ENCODE results near the gene NLRC3.

Gene NLRC3

DNA sequence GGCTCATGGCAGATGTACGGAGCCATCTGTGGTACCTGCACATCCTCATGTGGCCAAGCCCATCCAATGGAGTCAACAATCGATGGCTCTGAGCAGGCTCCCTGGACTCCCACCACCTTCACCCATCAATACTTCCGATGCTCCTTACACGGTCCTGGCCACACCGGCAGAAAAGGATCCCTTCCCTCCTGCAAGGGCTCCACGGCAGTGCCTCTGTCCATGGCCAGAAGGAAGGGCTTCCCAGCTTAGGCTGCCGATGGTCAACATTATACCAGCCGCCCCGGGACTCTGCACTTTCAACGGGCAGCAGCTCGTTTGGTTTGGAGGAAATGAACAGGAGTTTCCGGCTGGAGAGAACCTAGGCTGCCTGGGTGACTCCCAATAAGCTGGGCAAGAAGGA, 21.0 kb upstream of the NLRC3 start:
- no peak for DNase-seq (ENCODE audit: low read depth)

DNA sequence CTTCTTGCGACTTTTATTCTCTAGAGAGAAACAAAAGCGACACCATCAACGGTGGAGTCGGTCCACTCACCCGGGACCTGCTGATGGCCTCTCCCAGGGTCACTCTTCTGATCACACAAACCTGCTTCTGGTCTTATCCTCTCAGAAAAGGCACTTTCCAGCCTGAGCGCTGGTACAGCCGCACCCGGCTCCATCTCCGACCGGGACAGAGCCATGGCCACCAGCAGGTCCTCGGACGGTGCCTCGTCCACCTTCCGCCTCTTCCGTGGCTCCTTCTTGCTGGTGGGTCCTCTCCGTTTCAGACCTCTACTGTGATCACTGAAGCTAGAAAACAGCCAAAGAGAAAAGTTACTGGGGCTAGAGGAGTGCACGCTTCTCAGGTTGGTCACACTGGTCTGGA, 20.5 kb upstream of the NLRC3 start:
- DNase-seq (ENCODE audit: low read depth), result no peak

GRCh38 chr16:3597226-3597625, 20.0 kb upstream of the NLRC3 start:
- DNase-seq (ENCODE audit: low read depth), result no peak

DNA sequence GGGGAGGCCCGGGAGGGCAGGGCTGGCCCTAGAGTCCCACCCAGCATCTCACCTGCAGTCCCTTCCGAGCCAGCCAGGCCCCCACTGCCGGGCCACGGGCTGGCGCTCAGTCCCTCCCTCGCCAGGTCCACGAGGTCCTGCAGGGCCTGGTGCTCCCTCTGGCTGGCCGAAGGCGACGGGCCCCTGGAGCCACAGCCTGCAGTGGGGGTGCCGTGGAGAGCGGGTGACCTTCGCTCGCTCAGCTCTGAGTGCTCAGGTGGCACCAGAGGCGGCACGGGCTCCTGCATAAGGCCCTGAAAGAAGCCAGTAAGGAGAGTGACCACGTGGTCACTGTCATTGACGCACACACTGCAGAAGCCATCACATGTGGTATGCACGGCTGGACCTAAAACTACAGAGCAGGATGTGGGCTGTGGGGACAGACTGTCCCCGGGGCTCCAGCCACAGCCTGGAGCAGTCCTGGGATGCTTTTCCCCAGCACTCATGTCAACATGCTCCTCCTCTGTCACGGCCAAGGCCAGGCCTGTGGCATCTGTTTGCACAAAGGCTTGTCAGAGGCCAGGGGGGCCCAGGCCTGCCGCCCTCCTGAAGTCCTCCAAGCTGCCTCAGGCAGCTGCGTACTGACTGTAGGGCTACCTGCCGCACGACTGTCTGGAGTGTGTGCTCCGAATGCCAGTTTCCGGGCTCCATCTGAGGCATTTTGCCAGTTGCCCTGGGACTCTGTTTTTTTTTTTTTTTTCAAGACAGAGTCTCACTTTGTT, 19.1 kb upstream of the NLRC3 start:
- DNase-seq (ENCODE audit: low read depth), result no peak

GRCh38 chr16:3595521-3596021, 18.4 kb upstream of the NLRC3 start:
- DNase-seq (ENCODE audit: low read depth), result no peak

DNA sequence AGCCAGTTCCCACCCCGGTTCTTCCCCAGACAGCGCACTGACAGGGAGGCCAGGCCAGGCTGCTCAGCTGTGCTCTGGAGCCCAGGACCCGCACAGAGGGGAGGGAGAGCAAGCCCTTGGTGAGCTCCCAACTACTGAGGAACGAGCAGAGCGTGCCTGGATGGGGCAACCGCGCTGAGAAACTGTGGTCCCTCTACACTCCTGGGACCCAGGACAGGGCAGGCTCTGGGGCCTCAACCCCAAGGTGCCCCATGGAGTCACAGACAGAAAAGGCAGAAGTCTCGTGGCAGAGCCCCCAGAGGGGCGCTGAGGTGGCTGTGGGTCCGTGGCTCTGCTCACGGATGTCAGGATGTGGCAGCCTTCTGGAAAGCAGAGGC, 17.9 kb upstream of the NLRC3 start:
- no peak for DNase-seq (ENCODE audit: low read depth)

DNA sequence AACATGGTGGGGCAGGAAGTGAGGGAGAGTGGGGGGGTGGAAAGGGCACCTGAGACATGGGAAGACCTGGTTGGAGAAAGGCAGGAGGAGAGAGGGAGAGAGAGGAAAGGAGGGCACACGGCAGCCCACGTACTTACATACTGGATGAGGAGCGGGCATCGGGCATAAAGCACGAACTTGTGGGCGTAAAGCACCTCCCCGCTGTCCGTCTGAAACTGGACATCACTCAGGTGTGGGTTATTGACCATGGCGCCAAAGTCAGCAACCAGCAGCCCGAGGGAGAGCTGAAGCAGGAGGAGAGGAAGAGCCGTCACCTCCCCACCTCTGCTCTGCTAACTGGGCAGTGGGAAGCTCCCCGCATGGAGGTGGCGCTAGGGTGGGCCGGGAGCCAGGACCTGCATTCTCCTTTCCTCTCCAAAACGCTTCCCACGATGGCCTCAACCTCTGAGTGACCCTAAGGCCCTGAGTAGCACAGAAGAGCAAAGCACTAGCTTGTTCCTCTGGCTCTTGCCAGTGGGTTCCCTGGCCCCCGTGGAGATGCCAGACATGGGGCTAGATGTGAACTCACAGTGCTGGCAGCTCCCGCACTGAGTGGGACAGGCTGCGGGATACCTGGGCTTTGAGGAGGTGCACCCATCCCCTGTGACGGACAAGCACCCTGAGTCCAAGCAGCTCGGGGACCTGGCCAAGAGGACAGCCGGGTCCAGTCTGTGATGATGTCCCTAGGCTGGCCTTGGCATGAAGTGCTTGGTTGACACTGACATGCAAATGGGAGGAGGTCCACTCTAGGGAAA, 17.3 kb upstream of the NLRC3 start:
- no peak for DNase-seq (ENCODE audit: low read depth)

GRCh38 chr16:3592559-3592958, 15.4 kb upstream of the NLRC3 start:
- no peak for DNase-seq (ENCODE audit: low read depth)

DNA sequence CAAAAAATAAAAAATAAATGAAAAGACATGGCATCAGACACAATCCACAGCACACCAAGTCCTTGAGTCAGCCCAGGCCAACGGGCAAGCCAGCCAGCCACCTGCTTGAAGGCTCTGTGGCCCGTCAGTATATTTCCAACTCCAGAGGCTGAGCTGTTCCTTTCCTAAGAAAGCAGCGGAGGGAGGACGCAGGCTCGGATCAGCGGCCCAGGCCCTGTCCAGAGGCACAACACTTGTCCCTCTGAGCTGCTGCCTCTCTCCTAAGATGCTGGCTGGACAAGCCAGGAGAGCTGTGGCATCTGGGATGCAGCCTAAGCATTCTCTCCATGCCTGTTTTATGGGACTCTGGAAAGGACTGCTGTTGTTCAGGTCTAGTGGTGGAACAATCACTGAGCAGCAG, 14.8 kb upstream of the NLRC3 start:
- no peak for DNase-seq (ENCODE audit: low read depth)

DNA sequence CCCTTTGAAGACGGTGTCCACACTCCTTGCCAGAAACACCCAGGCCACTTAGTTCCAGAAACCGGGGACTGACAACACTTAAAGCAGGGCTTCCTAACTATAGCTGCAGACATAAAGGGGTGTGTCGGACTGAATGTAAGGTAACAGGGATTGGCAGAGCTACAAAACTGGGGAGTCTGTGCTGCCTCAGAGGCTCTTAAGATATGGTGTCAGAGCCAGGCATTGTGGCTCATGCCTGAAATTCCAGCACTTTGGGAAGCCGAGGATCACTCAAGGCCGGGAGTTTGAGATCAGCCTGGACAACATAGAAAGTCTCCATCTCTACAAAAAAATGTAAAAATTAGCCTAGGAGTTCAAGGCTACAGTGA, 14.2 kb upstream of the NLRC3 start:
- DNase-seq (ENCODE audit: low read depth), result no peak

DNA sequence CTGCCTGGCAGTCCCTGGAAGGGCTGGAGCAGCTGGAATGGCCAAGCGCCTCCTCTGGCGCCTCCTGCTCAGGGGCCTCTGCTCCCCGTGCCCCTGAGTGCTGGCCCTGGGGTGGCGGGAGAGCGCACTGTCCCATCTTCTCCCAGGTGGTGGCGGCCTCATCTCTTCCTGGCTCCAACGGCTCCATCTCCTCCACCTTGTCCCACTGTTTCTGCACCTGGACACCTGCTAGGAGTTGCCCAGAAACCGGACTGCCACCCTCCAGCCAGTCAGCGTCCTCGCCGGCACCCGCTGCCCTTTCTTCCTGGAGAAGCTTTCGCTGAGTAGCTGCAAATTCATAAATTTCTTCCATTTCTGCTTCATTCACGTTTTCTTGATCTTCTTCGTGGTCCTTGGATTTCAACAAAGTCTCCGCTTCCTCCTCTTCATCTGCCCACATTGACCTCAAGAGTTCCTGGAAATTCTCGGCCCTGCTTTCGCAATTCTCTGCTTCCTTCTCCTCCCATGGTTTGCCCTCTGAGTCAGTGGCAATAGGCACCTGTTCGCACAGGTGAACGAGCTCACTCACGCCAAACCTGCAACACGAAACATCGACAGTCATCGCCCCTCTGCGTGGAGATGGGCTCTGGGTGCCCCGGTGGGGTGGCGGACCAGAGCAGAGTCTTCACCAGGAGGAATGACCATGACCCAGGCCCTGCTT, 13.7 kb upstream of the NLRC3 start:
- no peak for DNase-seq (ENCODE audit: low read depth)

- no peak for DNase-seq (ENCODE audit: low read depth)
Observed at GRCh38 chr16:3589991-3590701, 12.9 kb upstream of the NLRC3 start.

DNA sequence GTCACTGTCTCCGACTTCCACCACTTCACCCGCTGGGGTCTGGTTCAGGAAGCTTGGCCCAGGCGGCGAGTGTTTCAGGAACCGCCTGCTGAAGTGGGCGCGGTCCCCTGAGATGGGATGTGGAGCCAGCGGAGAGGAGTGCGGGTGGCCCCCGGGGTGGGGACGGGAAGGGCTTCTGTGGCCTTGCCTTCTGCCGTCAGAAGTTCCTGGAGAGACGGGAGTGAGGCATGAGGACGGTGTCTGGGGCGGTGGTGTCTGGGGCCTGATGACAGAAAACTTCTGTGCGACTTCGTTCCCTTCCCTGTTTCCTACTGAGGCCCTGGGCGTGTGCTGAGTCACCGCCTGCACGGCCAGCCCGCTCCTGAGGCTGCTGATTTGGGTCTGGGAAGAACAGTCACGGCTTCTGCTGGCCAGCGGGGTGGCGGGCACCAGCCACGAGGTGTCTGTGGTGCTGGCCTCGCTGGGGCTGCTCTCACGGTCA, 12.3 kb upstream of the NLRC3 start:
- no peak for DNase-seq (ENCODE audit: low read depth)

DNA sequence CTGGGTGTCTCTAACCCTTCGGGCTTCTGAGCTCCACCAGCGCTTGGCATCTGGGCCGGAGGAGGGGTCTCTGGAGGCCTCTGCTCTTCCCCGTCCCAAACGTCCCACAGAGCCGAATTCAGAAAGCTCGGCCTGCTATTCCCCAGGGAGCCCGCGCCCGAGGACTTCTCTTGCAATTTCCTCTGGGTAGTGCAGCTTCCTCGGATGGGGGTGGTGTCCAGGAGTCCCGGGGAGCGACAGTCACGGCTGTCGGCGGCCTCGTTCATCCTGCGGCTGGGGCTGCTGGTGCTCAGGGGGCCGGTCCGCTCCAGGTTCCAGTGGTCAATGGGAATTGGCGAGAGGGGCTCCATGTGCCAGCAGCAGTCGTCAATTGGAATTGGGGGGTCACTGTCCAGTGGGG, 11.8 kb upstream of the NLRC3 start:
- DNase-seq (ENCODE audit: low read depth), result no peak

GRCh38 chr16:3587547-3588110, 10.4 kb upstream of the NLRC3 start:
- no peak for DNase-seq (ENCODE audit: low read depth)

DNA sequence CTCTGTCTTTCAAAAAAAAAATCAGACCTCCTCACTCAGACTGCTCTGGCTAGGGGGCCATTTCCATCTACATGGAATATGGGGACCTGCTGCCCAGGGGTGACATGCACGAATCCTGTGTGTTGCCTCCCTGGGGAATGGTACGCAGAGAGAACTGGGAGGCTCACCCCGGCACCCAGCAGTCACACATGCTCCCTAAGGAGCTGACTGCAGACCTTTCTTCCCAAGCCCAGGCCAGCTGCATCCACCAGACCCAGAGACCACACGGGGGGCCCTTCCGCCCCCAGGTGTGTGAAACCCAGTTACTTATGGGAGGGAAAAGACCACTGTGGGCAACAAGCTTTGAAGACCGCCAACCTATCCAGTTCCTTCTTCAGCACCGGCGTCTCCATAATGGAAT, 7.2 kb upstream of the NLRC3 start:
- DNase-seq (ENCODE audit: low read depth), result no peak

DNA sequence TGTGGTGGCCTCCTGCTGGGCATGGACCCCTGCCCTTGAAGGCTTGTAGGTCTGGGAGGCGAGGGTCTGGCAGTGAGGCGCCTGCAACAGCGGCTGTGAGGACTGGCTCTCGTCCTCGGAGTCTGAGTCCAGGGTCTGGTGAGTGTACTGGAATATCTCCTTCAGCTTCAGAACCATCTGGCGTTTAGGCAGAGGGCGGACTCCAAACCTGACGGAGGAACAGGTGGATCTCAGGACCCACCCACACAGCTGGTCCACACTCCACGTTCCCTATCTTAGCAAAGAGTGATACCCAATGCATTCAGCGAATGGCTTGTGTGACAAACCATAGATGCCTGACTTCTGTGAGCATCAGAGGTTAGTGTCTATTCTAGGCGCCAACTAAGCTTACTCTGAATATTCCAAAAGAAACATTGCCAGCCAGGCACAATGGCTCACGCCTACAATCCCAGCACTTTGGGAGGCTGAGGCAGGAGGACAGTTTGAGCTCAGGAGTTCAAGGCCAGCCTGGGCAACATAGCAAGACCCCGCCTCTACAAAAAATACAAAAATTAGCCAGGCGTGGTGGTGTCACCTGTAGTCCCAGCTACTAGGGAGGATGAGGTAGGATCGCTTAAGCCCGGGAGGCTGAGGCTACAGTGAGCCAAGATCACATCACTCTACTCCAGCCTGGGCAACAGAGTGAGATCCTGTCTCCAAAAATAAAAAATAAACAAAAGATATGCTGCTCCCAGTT, 6.3 kb upstream of the NLRC3 start:
- DNase-seq (ENCODE audit: low read depth), result no peak

GRCh38 chr16:3582276-3583165, 5.3 kb upstream of the NLRC3 start:
- no peak for DNase-seq (ENCODE audit: low read depth)

GRCh38 chr16:3581392-3581791, 4.2 kb upstream of the NLRC3 start:
- DNase-seq (ENCODE audit: low read depth), result no peak

DNA sequence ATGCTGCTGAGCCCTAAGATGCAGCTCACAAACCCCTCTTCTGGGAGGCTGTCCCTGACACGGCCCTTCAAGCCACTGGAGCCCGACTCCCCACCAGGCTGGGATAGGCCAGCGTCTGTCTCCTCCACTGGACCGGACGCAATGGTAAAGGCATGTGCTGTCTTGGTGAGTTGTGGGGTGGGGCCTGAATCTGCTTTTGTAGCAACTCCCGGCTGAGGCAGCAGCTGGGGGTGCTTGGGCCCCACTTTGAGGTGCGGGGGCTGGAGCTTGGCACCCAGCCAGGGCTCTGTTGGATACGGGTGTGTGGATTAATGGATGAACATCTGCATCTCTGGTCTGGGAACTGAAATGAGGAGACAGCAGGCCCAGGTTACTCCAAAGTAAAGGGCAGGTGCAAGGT, 3.5 kb upstream of the NLRC3 start:
- DNase-seq (ENCODE audit: low read depth), result no peak

Data from CMK (cell line).